M059J (cell line): Measurements from ENCODE around the gene SUV39H2. TPM values are rescaled to one million over a fixed set of nuclear protein-coding genes. Genes with fewer than 3 reads are reported as not detected.
"Not testable (repeated sequence)": the region's sequence is repeated elsewhere in the genome, so short reads cannot be mapped to it uniquely, and the experiment has no call there.

Experiments used
- DNase-seq: peaks from one replicate; pipeline ENCODE4 v3.0.0-alpha.2; 2012; ENCODE audit warnings: low read depth
- total RNA-seq: library from RNA; depleted of rRNA; stranded (reverse); fragments of >200 nt; shearing (Covaris generic); gene quantifications from 2 replicates; pipeline ENCODE4 v1.2.3, GENCODE V29; 2014

Gene SUV39H2
- total RNA-seq, 1 experiment from 2014 or later, result 23.8 TPM

- DNase-seq, result no peak
These were observed 2.7 kb upstream of the SUV39H2 start for GRCh38 chr10:14875941-14876340.

- no peak for DNase-seq
These were observed 1.9 kb upstream of the SUV39H2 start for GRCh38 chr10:14876764-14877163.

- peak; percentile 20 for DNase-seq
These were observed 660 bp downstream of the SUV39H2 start for GRCh38 chr10:14879124-14879927.

GRCh38 chr10:14879928-14880193, 1.2 kb downstream of the SUV39H2 start:
- DNase-seq, result no peak

GRCh38 chr10:14880229-14880628, 1.6 kb downstream of the SUV39H2 start:
- DNase-seq, result no peak

- DNase-seq, result peak; percentile 6
These were observed 5.4 kb downstream of the SUV39H2 start for GRCh38 chr10:14884082-14884481.

GRCh38 chr10:14889318-14889717, 10.7 kb downstream of the SUV39H2 start:
- no peak for DNase-seq

GRCh38 chr10:14891151-14891550, 12.5 kb downstream of the SUV39H2 start:
- DNase-seq, result no peak

- peak; percentile 26 for DNase-seq
These were observed 25.7 kb downstream of the SUV39H2 start for GRCh38 chr10:14904316-14904732.

- no peak for DNase-seq
These were observed 26.2 kb downstream of the SUV39H2 start for GRCh38 chr10:14904864-14905263.

- DNase-seq, result no peak
These were observed 27.2 kb downstream of the SUV39H2 start for GRCh38 chr10:14905890-14906289.

- DNase-seq, result no peak
These were observed 28.1 kb downstream of the SUV39H2 start for GRCh38 chr10:14906765-14907164.

GRCh38 chr10:14907591-14907990, 28.9 kb downstream of the SUV39H2 start:
- DNase-seq, result not testable (repeated sequence)

- DNase-seq, result no peak
These were observed 30.4 kb downstream of the SUV39H2 start for GRCh38 chr10:14909101-14909500.

- DNase-seq, result no peak
These were observed 32.3 kb downstream of the SUV39H2 start for GRCh38 chr10:14910953-14911352.

GRCh38 chr10:14911801-14912200, 33.1 kb downstream of the SUV39H2 start:
- DNase-seq, result no peak

- DNase-seq, result no peak
These were observed 37.9 kb downstream of the SUV39H2 start for GRCh38 chr10:14916600-14916999.

- no peak for DNase-seq
These were observed 39.2 kb downstream of the SUV39H2 start for GRCh38 chr10:14917827-14918226.

GRCh38 chr10:14918964-14919363, 40.3 kb downstream of the SUV39H2 start:
- DNase-seq, result no peak

- DNase-seq, result no peak
These were observed 45.3 kb downstream of the SUV39H2 start for GRCh38 chr10:14924013-14924412.

- DNase-seq, result no peak
These were observed 46.6 kb downstream of the SUV39H2 start for GRCh38 chr10:14925268-14925667.

- DNase-seq, result no peak
These were observed 47.4 kb downstream of the SUV39H2 start for GRCh38 chr10:14926061-14926470.

GRCh38 chr10:14926722-14927416, 48.2 kb downstream of the SUV39H2 start:
- DNase-seq, result no peak
